Measurements from ENCODE around the gene FAM81B. TPM values are rescaled to one million over a fixed set of nuclear protein-coding genes. Genes with fewer than 3 reads are reported as not detected.

Gene FAM81B
- total and polyA plus RNA-seq, 4 experiments from 2014 or later = not detected

DNA sequence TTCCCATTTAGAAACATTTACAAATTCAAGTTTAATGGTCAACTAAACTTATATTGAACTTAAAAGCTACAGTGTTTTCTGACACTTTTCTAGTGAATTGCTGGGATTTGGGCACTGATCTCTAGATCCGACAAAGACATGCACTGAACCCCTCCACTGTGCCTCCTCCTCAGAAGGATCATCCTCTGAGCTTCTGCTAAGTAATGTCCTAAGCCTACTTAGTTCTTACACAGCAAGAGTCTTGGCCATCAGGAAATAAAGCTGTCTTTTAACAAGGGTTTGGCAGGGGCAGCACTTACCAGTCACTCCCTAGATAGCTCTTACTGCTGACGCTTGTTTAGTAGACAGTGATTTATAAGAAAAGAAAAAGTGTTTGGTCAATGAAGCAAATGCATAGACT, 50.5 kb downstream of the FAM81B start:
- H3K4me3 Mint-ChIP-seq = no peak overlapping the region
- no peaks in the 10 kb centered on the region for H3K36me3 Mint-ChIP-seq
- H3K4me1 Mint-ChIP-seq = no peaks in the 10 kb centered on the region
- no peak overlapping the region for H3K27ac ChIP-seq (ENCODE audit: low read depth, low read length)
- no peaks in the 10 kb centered on the region for H3K9me3 ChIP-seq (ENCODE audit: control insufficient read depth in 1 of 2, low read length in 2 of 2)
- intact Hi-C loops (cut with micrococcal nuclease) = no loop called here
- peaks cover 11 to 27% of the 10 kb centered on the region in 2 donors for H3K27me3 Mint-ChIP-seq
- H3K9me3 Mint-ChIP-seq = peaks cover 0 to 2% (median 0%) of the 10 kb centered on the region in 8 donors
- no peak overlapping the region for H3K4me3 ChIP-seq (ENCODE audit: low read length in 2 of 2)
- H3K36me3 ChIP-seq (ENCODE audit: insufficient read depth, low read length) = no peaks in the 10 kb centered on the region
- DNase-seq = no peak
- H3K27me3 ChIP-seq (ENCODE audit: insufficient read depth, low read length) = no peaks in the 10 kb centered on the region
- H3K27ac Mint-ChIP-seq = peak overlapping the region in 1 of 7 donors; percentile 38
- CTCF ChIA-PET (ENCODE audit: partially characterized antibody) = no interaction called here
- no peaks in the 10 kb centered on the region for H3K4me1 ChIP-seq (ENCODE audit: insufficient read depth, low read length)
- POLR2A ChIA-PET (ENCODE audit: partially characterized antibody) = no interaction called here

DNA sequence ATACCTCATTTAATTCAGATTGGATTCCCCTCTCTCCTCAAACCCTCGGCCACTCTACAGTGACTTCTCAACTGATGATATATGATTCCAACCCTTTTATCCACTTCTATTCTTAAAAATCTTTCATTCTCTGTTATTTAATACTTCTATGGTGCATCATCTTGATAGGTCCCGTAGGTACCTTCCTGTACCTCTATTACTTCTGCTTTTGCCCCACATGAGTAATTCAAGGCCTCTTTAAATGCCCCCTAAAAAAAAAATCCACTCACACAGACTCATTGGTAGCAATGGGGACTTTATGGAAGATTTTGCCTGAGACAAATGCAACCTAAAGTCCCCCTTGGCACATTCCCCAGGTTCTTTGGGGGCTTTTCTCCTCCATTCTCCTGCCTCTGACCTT, 54.3 kb downstream of the FAM81B start:
- H3K27ac Mint-ChIP-seq = no peak overlapping the region

DNA sequence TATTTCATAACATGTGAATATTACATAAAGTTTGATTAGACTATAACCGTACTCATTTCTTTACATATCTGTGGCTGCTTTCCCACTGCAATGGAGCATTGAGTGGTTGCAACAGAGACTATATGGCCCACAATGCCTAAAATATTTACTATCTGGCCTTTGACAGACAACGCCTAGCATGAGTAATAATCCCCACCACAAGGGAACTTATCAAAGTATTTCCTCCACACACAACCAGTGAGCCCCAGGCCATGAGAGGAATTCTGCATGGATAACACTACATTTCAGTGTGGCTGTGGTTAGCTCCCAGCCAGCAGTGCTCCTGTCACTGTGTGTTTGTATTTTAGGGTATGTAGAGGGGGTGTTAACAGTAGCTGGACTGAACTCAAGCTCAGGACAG, 54.8 kb downstream of the FAM81B start:
- H3K9me3 ChIP-seq (ENCODE audit: control insufficient read depth in 1 of 2, low read length in 2 of 2) = no peaks in the 10 kb centered on the region
- POLR2A ChIA-PET (ENCODE audit: partially characterized antibody) = no interaction called here
- Mint-ChIP-seq H3K27ac (no peak overlapping the region), H3K4me1 (no peaks in the 10 kb centered on the region), H3K36me3 (no peaks in the 10 kb centered on the region), H3K9me3 (peaks cover 0 to 2% (median 0%) of the 10 kb centered on the region in 8 donors), H3K4me3 (no peak overlapping the region), H3K27me3 (peaks cover 8 to 15% of the 10 kb centered on the region in 2 donors)
- no peaks in the 10 kb centered on the region for H3K4me1 ChIP-seq (ENCODE audit: insufficient read depth, low read length)
- no peak for DNase-seq
- CTCF ChIA-PET (ENCODE audit: partially characterized antibody) = no interaction called here
- H3K36me3 ChIP-seq (ENCODE audit: insufficient read depth, low read length) = no peaks in the 10 kb centered on the region
- intact Hi-C loops (cut with micrococcal nuclease) = no loop called here
- no peak overlapping the region for H3K27ac ChIP-seq (ENCODE audit: low read depth, low read length)
- H3K27me3 ChIP-seq (ENCODE audit: insufficient read depth, low read length) = no peaks in the 10 kb centered on the region
- H3K4me3 ChIP-seq (ENCODE audit: low read length in 2 of 2) = no peak overlapping the region

More for the DNA sequence above, 54.3 kb downstream of the FAM81B start:
- Histone ChIP-seq H3K36me3 (ENCODE audit: insufficient read depth, low read length) (no peaks in the 10 kb centered on the region), H3K4me3 (ENCODE audit: low read length in 2 of 2) (no peak overlapping the region), H3K4me1 (ENCODE audit: insufficient read depth, low read length) (no peaks in the 10 kb centered on the region), H3K27me3 (ENCODE audit: insufficient read depth, low read length) (no peaks in the 10 kb centered on the region), H3K27ac (ENCODE audit: low read depth, low read length) (no peak overlapping the region), H3K9me3 (ENCODE audit: control insufficient read depth in 1 of 2, low read length in 2 of 2) (no peaks in the 10 kb centered on the region)
- peaks cover 0 to 2% (median 0%) of the 10 kb centered on the region in 8 donors for H3K9me3 Mint-ChIP-seq
- H3K36me3 Mint-ChIP-seq = no peaks in the 10 kb centered on the region
- intact Hi-C loops (cut with micrococcal nuclease) = no loop called here
- H3K4me1 Mint-ChIP-seq = no peaks in the 10 kb centered on the region
- DNase-seq = no peak
- peaks cover 8 to 21% of the 10 kb centered on the region in 2 donors for H3K27me3 Mint-ChIP-seq
- no peak overlapping the region for H3K4me3 Mint-ChIP-seq
- POLR2A ChIA-PET (ENCODE audit: partially characterized antibody) = no interaction called here
- CTCF ChIA-PET (ENCODE audit: partially characterized antibody) = no interaction called here

DNA sequence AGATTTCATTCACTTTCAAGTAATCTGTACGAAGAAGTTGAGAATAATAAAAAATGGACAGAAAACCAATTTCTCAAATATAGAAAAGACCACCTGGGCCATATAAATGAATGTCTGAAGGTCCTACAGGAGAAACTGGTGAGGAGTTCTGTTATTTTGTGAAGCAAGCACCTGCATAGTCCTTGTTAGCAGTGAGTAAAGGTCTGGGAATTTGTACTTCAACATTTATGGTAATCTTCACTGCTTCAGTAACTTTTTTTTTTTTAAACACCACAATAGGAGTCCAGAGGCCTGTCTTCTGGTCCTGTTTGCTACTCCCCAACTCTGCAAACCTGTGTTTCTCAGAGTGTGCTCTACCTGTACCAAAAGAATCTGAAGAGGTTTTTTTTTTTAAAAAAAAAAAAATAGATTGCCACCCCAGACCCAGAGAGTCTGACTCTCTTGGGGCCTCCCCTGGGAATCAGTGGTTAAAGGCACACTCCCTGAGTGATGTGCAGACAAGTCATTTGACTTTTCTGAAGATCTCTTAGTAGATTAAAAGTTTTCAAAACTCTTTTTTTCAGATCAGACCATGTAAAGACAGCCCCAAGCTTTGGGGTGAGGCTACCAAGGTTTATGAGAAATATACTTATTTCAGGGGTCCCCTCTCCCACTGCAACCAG, 55.5 kb downstream of the FAM81B start:
- H3K36me3 ChIP-seq (ENCODE audit: insufficient read depth, low read length) = no peaks in the 10 kb centered on the region
- Mint-ChIP-seq H3K4me3 (no peak overlapping the region), H3K9me3 (peaks cover 0 to 2% (median 0%) of the 10 kb centered on the region in 8 donors), H3K4me1 (no peaks in the 10 kb centered on the region), H3K27me3 (peaks cover 5 to 13% of the 10 kb centered on the region in 2 donors), H3K36me3 (no peaks in the 10 kb centered on the region), H3K27ac (no peak overlapping the region)
- intact Hi-C loops (cut with micrococcal nuclease) = no loop called here
- no peak overlapping the region for H3K4me3 ChIP-seq (ENCODE audit: low read length in 2 of 2)
- H3K4me1 ChIP-seq (ENCODE audit: insufficient read depth, low read length) = no peaks in the 10 kb centered on the region
- H3K27ac ChIP-seq (ENCODE audit: low read depth, low read length) = no peak overlapping the region
- CTCF ChIA-PET (ENCODE audit: partially characterized antibody) = no interaction called here
- POLR2A ChIA-PET (ENCODE audit: partially characterized antibody) = no interaction called here
- no peaks in the 10 kb centered on the region for H3K9me3 ChIP-seq (ENCODE audit: control insufficient read depth in 1 of 2, low read length in 2 of 2)
- H3K27me3 ChIP-seq (ENCODE audit: insufficient read depth, low read length) = no peaks in the 10 kb centered on the region
- DNase-seq = no peak

DNA sequence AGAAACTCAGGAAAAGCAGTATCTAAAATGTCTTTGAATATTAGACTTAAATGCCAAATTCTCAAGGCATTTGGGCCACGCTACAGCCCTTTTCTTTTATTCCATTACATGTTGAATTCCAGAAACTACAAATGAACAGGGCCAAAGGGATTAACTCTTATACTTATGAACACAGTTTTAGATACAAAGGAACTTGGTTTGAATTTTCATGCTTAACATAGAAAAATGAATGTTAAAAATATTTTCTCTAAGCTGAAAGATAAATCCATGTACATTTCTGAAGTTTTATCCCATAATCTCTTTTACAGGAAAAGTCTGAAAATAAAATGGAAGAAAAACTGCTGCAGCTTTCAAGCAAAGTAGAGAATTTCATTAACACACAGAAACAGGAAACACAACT, 56.8 kb downstream of the FAM81B start:
- CTCF ChIA-PET (ENCODE audit: partially characterized antibody) = no interaction called here

DNA sequence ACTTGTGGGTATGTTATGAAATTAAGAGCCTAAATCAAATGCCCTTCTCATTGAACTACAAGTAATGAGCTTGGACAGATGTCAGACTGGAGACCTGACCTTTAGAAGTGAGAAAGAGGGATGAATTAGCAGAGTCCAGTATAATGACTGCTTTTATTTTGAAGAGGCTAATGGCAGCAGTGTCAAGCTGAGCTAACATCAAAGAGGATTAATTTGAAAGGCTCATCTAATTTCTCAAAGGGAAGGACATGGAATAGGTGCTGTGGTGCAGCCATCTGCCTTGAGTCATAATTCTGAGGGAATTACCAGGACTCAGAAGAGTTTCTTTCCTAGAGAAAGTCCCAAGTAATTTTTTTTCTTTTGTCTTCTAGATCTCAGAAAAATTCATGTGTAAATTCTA, 57.6 kb downstream of the FAM81B start:
- DNase-seq = no peak
- Histone ChIP-seq H3K27me3 (ENCODE audit: insufficient read depth, low read length) (no peaks in the 10 kb centered on the region), H3K9me3 (ENCODE audit: control insufficient read depth in 1 of 2, low read length in 2 of 2) (no peaks in the 10 kb centered on the region), H3K4me1 (ENCODE audit: insufficient read depth, low read length) (no peaks in the 10 kb centered on the region), H3K36me3 (ENCODE audit: insufficient read depth, low read length) (no peaks in the 10 kb centered on the region), H3K27ac (ENCODE audit: low read depth, low read length) (no peak overlapping the region), H3K4me3 (ENCODE audit: low read length in 2 of 2) (no peak overlapping the region)
- POLR2A ChIA-PET (ENCODE audit: partially characterized antibody) = no interaction called here
- Mint-ChIP-seq H3K4me1 (no peaks in the 10 kb centered on the region), H3K9me3 (peaks cover 0 to 2% (median 0%) of the 10 kb centered on the region in 8 donors), H3K4me3 (no peak overlapping the region), H3K27me3 (peaks cover 4% of the 10 kb centered on the region in 2 donors), H3K27ac (no peak overlapping the region), H3K36me3 (peaks cover 0 to 3% of the 10 kb centered on the region in 2 donors)
- intact Hi-C loops (cut with micrococcal nuclease) = no loop called here
- CTCF ChIA-PET (ENCODE audit: partially characterized antibody) = no interaction called here

More for the DNA sequence above, 56.8 kb downstream of the FAM81B start:
- H3K27ac Mint-ChIP-seq = no peak overlapping the region
- Histone ChIP-seq H3K36me3 (ENCODE audit: insufficient read depth, low read length) (no peaks in the 10 kb centered on the region), H3K4me1 (ENCODE audit: insufficient read depth, low read length) (no peaks in the 10 kb centered on the region), H3K4me3 (ENCODE audit: low read length in 2 of 2) (no peak overlapping the region), H3K27ac (ENCODE audit: low read depth, low read length) (no peak overlapping the region), H3K9me3 (ENCODE audit: control insufficient read depth in 1 of 2, low read length in 2 of 2) (no peaks in the 10 kb centered on the region), H3K27me3 (ENCODE audit: insufficient read depth, low read length) (no peaks in the 10 kb centered on the region)
- H3K36me3 Mint-ChIP-seq = no peaks in the 10 kb centered on the region
- peaks cover 0 to 2% (median 0%) of the 10 kb centered on the region in 8 donors for H3K9me3 Mint-ChIP-seq
- POLR2A ChIA-PET (ENCODE audit: partially characterized antibody) = no interaction called here
- H3K4me3 Mint-ChIP-seq = no peak overlapping the region
- H3K4me1 Mint-ChIP-seq = no peaks in the 10 kb centered on the region
- H3K27me3 Mint-ChIP-seq = peaks cover 4 to 9% of the 10 kb centered on the region in 2 donors
- intact Hi-C loops (cut with micrococcal nuclease) = no loop called here
- DNase-seq = no peak

DNA sequence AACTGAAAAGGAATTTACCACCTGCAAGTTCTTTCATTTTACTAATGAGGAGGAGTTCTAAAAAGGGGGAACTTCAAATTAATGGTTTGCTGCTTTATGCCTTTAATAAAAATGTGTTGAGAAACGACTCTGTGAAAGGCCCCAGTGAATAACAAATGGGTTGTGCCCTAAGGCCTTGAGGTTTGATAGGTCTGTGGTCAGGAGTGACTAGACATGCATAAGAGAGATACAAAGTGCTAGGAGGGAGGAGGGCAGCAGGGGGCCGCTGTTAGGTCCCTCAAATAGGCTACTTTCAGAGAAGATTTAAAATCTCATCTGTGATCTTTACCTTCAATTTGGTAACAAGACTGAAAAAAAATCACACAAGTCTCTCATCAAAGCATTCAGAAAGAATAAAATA, 58.3 kb downstream of the FAM81B start:
- Histone ChIP-seq H3K36me3 (ENCODE audit: insufficient read depth, low read length) (no peaks in the 10 kb centered on the region), H3K27me3 (ENCODE audit: insufficient read depth, low read length) (no peaks in the 10 kb centered on the region), H3K9me3 (ENCODE audit: control insufficient read depth in 1 of 2, low read length in 2 of 2) (no peaks in the 10 kb centered on the region), H3K4me3 (ENCODE audit: low read length in 2 of 2) (no peak overlapping the region), H3K4me1 (ENCODE audit: insufficient read depth, low read length) (no peaks in the 10 kb centered on the region), H3K27ac (ENCODE audit: low read depth, low read length) (no peak overlapping the region)
- Mint-ChIP-seq H3K4me3 (no peak overlapping the region), H3K4me1 (no peaks in the 10 kb centered on the region), H3K27ac (no peak overlapping the region), H3K9me3 (no peaks in the 10 kb centered on the region), H3K27me3 (peaks cover 4% of the 10 kb centered on the region in 2 donors), H3K36me3 (peaks cover 0 to 6% of the 10 kb centered on the region in 2 donors)
- ChIA-PET CTCF (ENCODE audit: partially characterized antibody) (no interaction called here), POLR2A (ENCODE audit: partially characterized antibody) (no interaction called here)
- intact Hi-C loops (cut with micrococcal nuclease) = no loop called here
- no peak for DNase-seq

DNA sequence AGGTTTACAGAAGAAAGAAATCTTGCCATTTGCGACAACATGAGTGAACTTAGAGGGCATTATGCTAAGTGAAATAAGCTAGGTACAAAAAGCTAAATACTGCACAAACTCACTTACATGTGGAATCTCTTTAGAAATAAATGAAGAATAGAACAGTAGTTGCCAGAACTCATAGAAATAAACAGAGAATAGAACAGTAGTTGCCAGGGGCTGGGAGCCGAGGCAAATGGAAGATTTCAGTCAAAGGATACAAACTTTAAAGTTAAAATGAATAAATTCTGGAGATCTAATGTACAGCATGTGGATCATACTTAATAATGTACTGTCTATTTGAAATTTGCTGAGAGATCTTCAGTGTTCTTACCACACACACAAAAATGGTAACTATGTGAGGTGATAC, 63.4 kb downstream of the FAM81B start:
- Histone ChIP-seq H3K27me3 (ENCODE audit: insufficient read depth, low read length) (no peaks in the 10 kb centered on the region), H3K36me3 (ENCODE audit: insufficient read depth, low read length) (no peaks in the 10 kb centered on the region), H3K4me3 (ENCODE audit: low read length in 2 of 2) (no peak overlapping the region), H3K9me3 (ENCODE audit: control insufficient read depth in 1 of 2, low read length in 2 of 2) (no peaks in the 10 kb centered on the region), H3K27ac (ENCODE audit: low read depth, low read length) (no peak overlapping the region), H3K4me1 (ENCODE audit: insufficient read depth, low read length) (no peaks in the 10 kb centered on the region)
- Mint-ChIP-seq H3K27ac (no peak overlapping the region), H3K36me3 (peaks cover under 1 to 12% of the 10 kb centered on the region in 2 donors), H3K9me3 (no peaks in the 10 kb centered on the region), H3K27me3 (no peaks in the 10 kb centered on the region), H3K4me3 (no peak overlapping the region), H3K4me1 (no peaks in the 10 kb centered on the region)
- ChIA-PET POLR2A (ENCODE audit: partially characterized antibody) (no interaction called here), CTCF (ENCODE audit: partially characterized antibody) (no interaction called here)
- DNase-seq = no peak
- intact Hi-C loops (cut with micrococcal nuclease) = no loop called here
